GM12864 (cell line): ENCODE measurements around the gene ZNF710.
A peak's percentile ranks its signal among the peaks of the same experiment; 100 is the strongest.

ENCODE experiments used
- DNase-seq: peaks from one replicate; pipeline ENCODE4 v3.0.0-alpha.2; 2011; ENCODE audit warnings: low read depth
- H3K4me3 ChIP-seq: 2 replicates; pipeline ENCODE4 v1.5.1; 2011; ENCODE audit warnings: mild to moderate bottlenecking, low read depth, low read length, control low read depth
- TF ChIP-seq, protein P1 (sequence below): IDR thresholded peaks from 2 replicates; pipeline ENCODE4 v1.5.1; 2011; ENCODE audit warnings: low read depth, mild to moderate bottlenecking, moderate library complexity, low read length, control low read depth, inconsistent platforms; ENCODE audit errors: missing control alignments

The ZNF710 gene

DNA sequence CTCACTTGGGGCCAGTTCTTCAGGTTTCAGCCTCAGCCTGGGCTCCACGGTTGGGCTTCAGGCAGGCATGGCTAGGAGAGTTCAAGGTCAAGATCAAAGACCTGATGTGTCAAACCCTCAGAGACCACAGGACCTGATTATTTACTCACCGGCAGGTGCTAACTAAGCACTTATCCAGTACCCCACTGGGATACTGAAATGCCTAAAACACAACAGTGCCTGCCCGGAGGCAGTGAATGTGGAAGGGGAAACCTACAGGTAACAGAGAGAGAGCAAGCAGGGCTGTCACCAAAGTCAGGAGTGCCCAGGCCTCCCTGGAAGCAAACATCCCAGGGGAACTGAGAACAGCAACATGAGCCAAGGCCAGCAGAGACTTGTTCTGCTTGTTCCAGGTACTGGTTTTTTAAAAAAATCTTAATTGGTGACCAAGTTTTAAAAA lies 94.4 kb downstream of the ZNF710 start:
- DNase-seq: no peak
- TF ChIP-seq, protein P1, sequence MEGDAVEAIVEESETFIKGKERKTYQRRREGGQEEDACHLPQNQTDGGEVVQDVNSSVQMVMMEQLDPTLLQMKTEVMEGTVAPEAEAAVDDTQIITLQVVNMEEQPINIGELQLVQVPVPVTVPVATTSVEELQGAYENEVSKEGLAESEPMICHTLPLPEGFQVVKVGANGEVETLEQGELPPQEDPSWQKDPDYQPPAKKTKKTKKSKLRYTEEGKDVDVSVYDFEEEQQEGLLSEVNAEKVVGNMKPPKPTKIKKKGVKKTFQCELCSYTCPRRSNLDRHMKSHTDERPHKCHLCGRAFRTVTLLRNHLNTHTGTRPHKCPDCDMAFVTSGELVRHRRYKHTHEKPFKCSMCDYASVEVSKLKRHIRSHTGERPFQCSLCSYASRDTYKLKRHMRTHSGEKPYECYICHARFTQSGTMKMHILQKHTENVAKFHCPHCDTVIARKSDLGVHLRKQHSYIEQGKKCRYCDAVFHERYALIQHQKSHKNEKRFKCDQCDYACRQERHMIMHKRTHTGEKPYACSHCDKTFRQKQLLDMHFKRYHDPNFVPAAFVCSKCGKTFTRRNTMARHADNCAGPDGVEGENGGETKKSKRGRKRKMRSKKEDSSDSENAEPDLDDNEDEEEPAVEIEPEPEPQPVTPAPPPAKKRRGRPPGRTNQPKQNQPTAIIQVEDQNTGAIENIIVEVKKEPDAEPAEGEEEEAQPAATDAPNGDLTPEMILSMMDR: no peak

DNA sequence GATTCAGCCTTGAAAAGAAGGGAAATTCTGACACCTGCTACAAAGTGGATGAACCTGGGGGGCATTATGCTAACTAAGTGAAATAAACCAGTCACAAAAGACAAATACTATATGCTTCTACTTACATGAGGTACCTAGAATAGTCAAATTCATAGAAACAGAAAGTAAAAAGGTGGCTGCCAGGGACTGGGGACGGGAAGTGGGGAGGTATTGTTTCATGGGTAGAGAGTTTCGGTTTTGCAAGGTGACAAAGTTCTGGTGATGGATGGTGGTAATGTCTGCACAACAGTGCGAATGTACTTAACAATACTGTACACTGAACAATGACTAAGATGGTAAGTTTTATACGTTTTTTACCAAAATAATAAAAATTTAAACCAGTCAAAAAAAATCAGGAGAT lies 96.4 kb downstream of the ZNF710 start:
- DNase-seq: peak; percentile 85
- peak overlapping the region; percentile 30; the same call in 1 of the 2 replicates for H3K4me3 ChIP-seq
- TF ChIP-seq, protein P1: no peak

More for the DNA sequence above, 94.4 kb downstream of the ZNF710 start:
- no peak overlapping the region for H3K4me3 ChIP-seq

DNA sequence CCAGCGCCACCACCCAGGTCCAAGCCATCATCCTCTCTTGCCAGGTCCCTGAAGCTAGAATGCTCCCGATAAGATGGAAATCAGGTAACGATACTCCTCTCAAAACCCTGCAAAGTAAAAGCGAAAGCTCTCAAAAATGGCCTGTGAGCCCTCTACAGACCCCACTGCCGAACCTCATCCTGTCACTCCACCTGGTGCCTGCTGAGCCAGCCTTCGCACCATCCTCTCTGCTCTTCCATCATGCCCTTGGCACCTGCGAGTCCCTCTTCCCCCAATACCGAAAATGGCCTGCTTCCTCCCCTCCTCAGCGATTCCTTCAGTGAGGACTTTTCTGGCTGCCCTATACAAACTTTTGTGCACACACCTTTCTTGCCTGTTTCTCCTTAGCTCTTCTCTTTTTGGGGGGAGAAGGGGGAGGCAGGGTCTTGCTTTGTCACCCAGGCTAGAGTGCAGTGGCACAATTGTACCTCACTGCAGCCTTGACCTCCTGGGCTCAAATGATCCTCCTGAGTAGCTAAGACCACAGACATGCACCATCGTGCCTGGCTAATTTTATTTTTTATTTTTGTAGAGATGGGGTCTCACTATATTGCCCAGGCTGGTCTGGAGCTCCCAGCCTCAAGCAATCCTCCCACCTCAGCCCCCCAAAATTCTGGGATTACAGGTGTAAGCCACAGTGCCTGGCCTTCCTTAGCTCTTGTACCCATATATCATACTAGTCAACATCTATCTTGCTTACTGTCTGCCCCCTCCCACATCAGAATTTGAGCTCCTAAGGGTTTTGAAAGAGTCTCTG lies 98.1 kb downstream of the ZNF710 start:
- TF ChIP-seq, protein P1: no peak
- no peak for DNase-seq
- peak overlapping the region; percentile 84 for H3K4me3 ChIP-seq

DNA sequence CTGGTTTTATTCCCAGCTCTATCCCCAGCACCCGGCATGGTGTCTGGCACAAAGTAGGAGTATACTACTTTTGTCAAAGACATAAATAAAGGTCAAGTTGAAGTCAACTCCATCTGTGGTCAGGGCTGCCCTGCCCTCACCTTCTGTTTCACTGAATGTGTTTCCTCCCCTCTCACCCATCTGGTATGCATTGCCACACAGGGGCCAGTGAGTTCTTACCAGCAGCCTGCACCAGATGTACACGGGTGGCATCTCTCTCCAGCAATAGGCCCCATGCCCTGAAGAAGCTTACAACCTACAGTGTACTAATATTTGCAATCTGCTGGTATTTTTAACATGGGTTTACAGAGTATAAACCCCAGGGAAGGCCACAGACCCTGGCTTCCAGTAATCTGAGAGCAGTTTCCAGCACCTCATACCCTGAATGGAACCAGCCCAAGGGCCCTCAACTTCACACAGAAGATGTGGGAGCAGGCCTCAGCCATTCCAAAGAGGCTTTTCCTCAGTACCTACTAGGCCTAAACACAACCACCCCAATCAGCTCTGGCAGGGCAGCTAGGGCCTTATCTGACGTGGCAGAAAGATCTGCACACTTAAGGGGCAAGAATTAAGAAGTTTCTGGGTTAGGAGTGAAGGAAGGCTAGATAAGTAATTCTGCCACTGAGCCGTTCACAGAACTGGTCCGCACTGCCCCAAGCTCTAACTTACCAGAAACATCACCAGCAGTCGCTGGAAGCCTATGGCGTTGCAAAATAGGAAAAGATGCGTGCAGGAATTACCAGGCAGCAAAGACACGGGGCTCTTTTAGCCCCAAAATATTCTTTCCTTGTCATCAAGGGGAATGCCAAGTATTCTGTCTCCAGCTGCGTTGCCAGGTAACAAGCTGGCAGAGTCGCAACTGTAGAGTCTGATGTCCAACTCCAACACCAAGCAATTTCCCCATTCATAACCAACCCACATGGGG lies 99.0 kb downstream of the ZNF710 start:
- H3K4me3 ChIP-seq: peak overlapping the region; percentile 84
- DNase-seq: no peak

DNA sequence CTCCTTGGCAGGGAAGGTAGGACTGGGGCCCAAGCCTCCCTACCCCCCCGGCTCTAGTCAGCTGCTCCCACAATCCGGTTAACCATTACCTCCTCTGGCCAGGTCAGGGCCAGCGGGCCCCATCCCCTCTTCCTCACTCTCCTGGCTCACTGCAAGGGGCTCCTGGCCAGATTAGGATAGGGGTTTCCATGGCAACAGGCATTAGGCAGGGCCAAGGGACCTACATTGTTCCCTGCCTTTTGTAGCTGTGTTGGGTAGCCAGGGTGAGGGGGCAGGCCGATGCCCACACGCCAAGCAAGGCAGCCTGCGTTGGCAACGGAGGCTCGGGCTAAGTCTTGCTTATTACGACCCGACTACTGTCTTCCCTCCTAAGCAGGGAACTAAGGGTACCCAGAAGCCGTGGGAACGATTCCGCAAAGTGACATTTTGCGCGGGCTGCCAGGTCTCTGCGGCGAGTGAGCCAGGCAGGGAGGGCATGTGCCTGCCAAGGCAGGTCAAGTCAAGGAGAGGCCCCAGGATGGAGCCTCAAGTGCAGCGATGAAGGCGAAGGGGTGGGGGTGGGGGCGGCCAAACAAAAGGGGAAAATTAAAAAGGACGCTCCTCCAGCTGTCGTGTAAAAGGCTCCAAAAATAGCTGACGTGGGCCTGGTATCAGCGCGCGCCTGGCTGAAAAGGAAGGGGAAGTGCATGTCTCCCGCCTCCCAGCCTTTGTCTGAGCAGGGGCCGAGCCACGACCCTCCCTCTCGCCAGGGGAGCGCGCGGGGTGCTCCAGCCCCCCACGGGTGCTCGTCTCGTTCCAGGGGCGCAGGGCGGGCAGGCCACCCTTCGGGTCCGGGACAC lies 100.2 kb downstream of the ZNF710 start:
- peak overlapping the region; percentile 84 for H3K4me3 ChIP-seq
- DNase-seq: no peak
- TF ChIP-seq, protein P1: no peak

More for the DNA sequence above, 99.0 kb downstream of the ZNF710 start:
- TF ChIP-seq, protein P1: no peak

DNA sequence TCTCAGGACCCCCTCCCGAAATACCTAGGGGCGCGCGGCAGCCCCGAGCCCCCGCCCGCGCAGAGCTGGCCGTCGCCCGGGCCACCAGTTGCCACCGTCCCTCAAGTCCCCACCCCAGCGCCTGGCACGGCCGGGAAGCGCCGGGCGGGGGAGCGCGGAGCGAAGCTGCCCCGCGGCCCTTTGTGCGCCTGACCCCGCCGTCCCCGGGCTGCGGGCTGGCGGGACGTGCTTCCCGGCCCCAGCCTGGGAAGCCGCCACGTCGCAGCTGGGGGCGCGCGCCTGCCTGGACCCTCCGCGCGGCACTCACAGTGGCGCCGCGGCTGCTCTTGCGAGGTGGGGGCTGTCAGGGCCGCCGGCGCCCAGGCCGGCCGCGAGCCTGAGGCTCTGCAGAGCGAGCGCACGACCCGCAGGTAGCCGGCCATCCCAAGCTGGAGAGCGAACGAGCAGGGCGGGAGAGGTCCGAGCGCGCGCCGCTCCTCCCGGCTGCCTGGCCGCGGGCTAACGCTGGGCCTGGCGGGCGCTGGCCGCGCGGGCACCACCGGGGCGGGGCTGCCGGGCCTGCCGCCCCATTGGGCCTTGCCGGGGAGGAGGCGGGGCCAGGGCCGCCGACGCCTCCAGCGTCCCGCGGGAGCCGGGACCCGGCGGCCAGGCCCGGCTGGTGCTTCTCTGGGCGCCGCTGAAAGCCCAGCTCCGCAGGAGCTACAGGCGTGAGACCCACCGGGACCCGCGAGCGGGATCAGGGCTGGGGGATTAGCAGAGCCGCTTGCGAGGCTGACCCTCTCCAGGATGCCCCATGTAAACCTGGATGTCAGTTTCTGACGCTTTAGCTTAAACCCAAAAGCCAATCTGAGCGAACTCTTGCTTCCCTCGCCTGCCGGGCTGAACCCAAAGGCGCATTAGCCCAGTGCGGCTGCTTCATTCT lies 101.1 kb downstream of the ZNF710 start, which contains the start of gene IDH2:
Gene IDH2, minus strand, starts transcription at position 500 of the 922 bp plus-strand sequence. Its CDS starts 78 bp downstream, at position 422.
- TF ChIP-seq, protein P1: no peak
- no peak for DNase-seq
- H3K4me3 ChIP-seq: peak within 1 kb of the TSS; percentile 84
